Activated T-helper 2 cell treated with anti-CD3 and anti-CD28 coated beads, Interferon-gamma antibody, Interleukin-2, Interleukin-4, amounts not matched to agents 10 μg/mL and 5 μg/mL and 100 μg/mL, durations not matched to agents 14 hours and 24 hours and 36 hours (primary cell): Measurements from ENCODE around the gene PTPRN2. TPM values are rescaled to one million over a fixed set of nuclear protein-coding genes. Genes with fewer than 3 reads are reported as not detected.
"Not testable (repeated sequence)": the region's sequence is repeated elsewhere in the genome, so short reads cannot be mapped to it uniquely, and the experiment has no call there.

Source experiments
- DNase-seq: peaks from one replicate; pipeline ENCODE4 v3.0.0; 2021; ENCODE audit warnings: low spot score
- H3K27ac Mint-ChIP-seq: one replicate; pipeline ENCODE4 v1.8.0; 2021; ENCODE audit warnings: mixed read lengths
- H3K27me3 Mint-ChIP-seq: one replicate; pipeline ENCODE4 v1.8.0; 2021; ENCODE audit warnings: low read depth, mixed read lengths
- H3K36me3 Mint-ChIP-seq: one replicate; pipeline ENCODE4 v1.8.0; 2021; ENCODE audit warnings: low read depth, mixed read lengths
- H3K4me1 Mint-ChIP-seq: one replicate; pipeline ENCODE4 v1.8.0; 2021; ENCODE audit warnings: low read depth, mixed read lengths
- H3K4me3 Mint-ChIP-seq: one replicate; pipeline ENCODE4 v1.8.0; 2021; ENCODE audit warnings: low read depth, mild to moderate bottlenecking, moderate library complexity, mixed read lengths
- H3K9me3 Mint-ChIP-seq: one replicate; pipeline ENCODE4 v1.8.0; 2021; ENCODE audit warnings: mixed read lengths
- intact Hi-C: fragments of 100-400 bp; cut with micrococcal nuclease; formaldehyde crosslinking; loops from one replicate; pipeline ENCODE4 v1.15.1; 2023
- total RNA-seq: library from RNA; stranded (reverse); gene quantifications from 2 replicates; pipeline ENCODE4 v1.2.3, GENCODE V29; 2022

The PTPRN2 gene
- total RNA-seq, 1 donor from 2014 or later, result 1.3 TPM

GRCh38 chr7:158428131-158428836 lies 159.3 kb downstream of the PTPRN2 start:
- H3K4me1 Mint-ChIP-seq, result no peaks in the 10 kb centered on the region
- H3K27ac Mint-ChIP-seq, result no peak overlapping the region
- H3K27me3 Mint-ChIP-seq, result no peaks in the 10 kb centered on the region
- no peaks in the 10 kb centered on the region for H3K36me3 Mint-ChIP-seq
- H3K4me3 Mint-ChIP-seq, result no peak overlapping the region
- no peak for DNase-seq
- H3K9me3 Mint-ChIP-seq, result no peaks in the 10 kb centered on the region
- intact Hi-C loops, result no loop called here

GRCh38 chr7:158425676-158426075 lies 161.9 kb downstream of the PTPRN2 start:
- intact Hi-C loops, H3K4me1 Mint-ChIP-seq: not testable (repeated sequence)

GRCh38 chr7:158424531-158424930 lies 163.1 kb downstream of the PTPRN2 start:
- Mint-ChIP-seq H3K9me3 (peaks cover 6% of the 10 kb centered on the region), H3K27me3 (no peaks in the 10 kb centered on the region), H3K4me1 (no peaks in the 10 kb centered on the region), H3K36me3 (no peaks in the 10 kb centered on the region), H3K27ac (no peak overlapping the region), H3K4me3 (no peak overlapping the region)
- DNase-seq, result no peak
- intact Hi-C loops, result no loop called here

More at GRCh38 chr7:158425676-158426075, 161.9 kb downstream of the PTPRN2 start:
- not testable (repeated sequence) for DNase-seq, H3K27me3 Mint-ChIP-seq, H3K4me3 Mint-ChIP-seq, H3K36me3 Mint-ChIP-seq, H3K27ac Mint-ChIP-seq, H3K9me3 Mint-ChIP-seq

- Mint-ChIP-seq H3K27me3 (no peaks in the 10 kb centered on the region), H3K9me3 (peaks cover 6% of the 10 kb centered on the region), H3K36me3 (no peaks in the 10 kb centered on the region), H3K4me3 (no peak overlapping the region), H3K27ac (no peak overlapping the region), H3K4me1 (no peaks in the 10 kb centered on the region)
- intact Hi-C loops, result no loop called here
- no peak for DNase-seq
These were observed 163.6 kb downstream of the PTPRN2 start for GRCh38 chr7:158424011-158424410.

GRCh38 chr7:158422887-158423560 lies 164.6 kb downstream of the PTPRN2 start:
- H3K4me1 Mint-ChIP-seq, result no peaks in the 10 kb centered on the region
- H3K36me3 Mint-ChIP-seq, result no peaks in the 10 kb centered on the region
- no peak overlapping the region for H3K4me3 Mint-ChIP-seq
- H3K9me3 Mint-ChIP-seq, result peaks cover 13% of the 10 kb centered on the region
- DNase-seq, result no peak
- no peak overlapping the region for H3K27ac Mint-ChIP-seq
- no peaks in the 10 kb centered on the region for H3K27me3 Mint-ChIP-seq
- intact Hi-C loops, result no loop called here

GRCh38 chr7:158422196-158422886 lies 165.3 kb downstream of the PTPRN2 start:
- Mint-ChIP-seq H3K27ac (no peak overlapping the region), H3K4me3 (no peak overlapping the region), H3K9me3 (peaks cover 17% of the 10 kb centered on the region), H3K36me3 (no peaks in the 10 kb centered on the region), H3K4me1 (no peaks in the 10 kb centered on the region), H3K27me3 (no peaks in the 10 kb centered on the region)
- no peak for DNase-seq
- intact Hi-C loops, result no loop called here

- DNase-seq, result no peak
- H3K27ac Mint-ChIP-seq, result no peak overlapping the region
- H3K36me3 Mint-ChIP-seq, result no peaks in the 10 kb centered on the region
- no peak overlapping the region for H3K4me3 Mint-ChIP-seq
- intact Hi-C loops, result no loop called here
- peaks cover 17% of the 10 kb centered on the region for H3K9me3 Mint-ChIP-seq
- H3K27me3 Mint-ChIP-seq, result no peaks in the 10 kb centered on the region
- no peaks in the 10 kb centered on the region for H3K4me1 Mint-ChIP-seq
These were observed 166.3 kb downstream of the PTPRN2 start for GRCh38 chr7:158421361-158421760.

- Mint-ChIP-seq H3K4me3 (no peak overlapping the region), H3K4me1 (no peaks in the 10 kb centered on the region), H3K27ac (no peak overlapping the region), H3K36me3 (no peaks in the 10 kb centered on the region), H3K9me3 (peaks cover 17% of the 10 kb centered on the region), H3K27me3 (no peaks in the 10 kb centered on the region)
- no peak for DNase-seq
- intact Hi-C loops, result no loop called here
These were observed 166.9 kb downstream of the PTPRN2 start for GRCh38 chr7:158420591-158421340.

GRCh38 chr7:158419238-158419785 lies 168.3 kb downstream of the PTPRN2 start:
- DNase-seq, result no peak
- Mint-ChIP-seq H3K27me3 (no peaks in the 10 kb centered on the region), H3K4me3 (no peak overlapping the region), H3K36me3 (no peaks in the 10 kb centered on the region), H3K9me3 (peaks cover 17% of the 10 kb centered on the region), H3K27ac (no peak overlapping the region), H3K4me1 (no peaks in the 10 kb centered on the region)
- intact Hi-C loops, result no loop called here

- DNase-seq, H3K27ac Mint-ChIP-seq, intact Hi-C loops, H3K4me3 Mint-ChIP-seq, H3K4me1 Mint-ChIP-seq, H3K36me3 Mint-ChIP-seq, H3K27me3 Mint-ChIP-seq: not testable (repeated sequence)
- peaks cover 17% of the 10 kb centered on the region for H3K9me3 Mint-ChIP-seq
These were observed 169.2 kb downstream of the PTPRN2 start for GRCh38 chr7:158418395-158418794.

GRCh38 chr7:158416283-158416933 lies 171.2 kb downstream of the PTPRN2 start:
- no peaks in the 10 kb centered on the region for H3K27me3 Mint-ChIP-seq
- peaks cover 17% of the 10 kb centered on the region for H3K9me3 Mint-ChIP-seq
- no peak overlapping the region for H3K27ac Mint-ChIP-seq
- H3K36me3 Mint-ChIP-seq, result no peaks in the 10 kb centered on the region
- H3K4me3 Mint-ChIP-seq, result no peak overlapping the region
- intact Hi-C loops, result no loop called here
- H3K4me1 Mint-ChIP-seq, result no peaks in the 10 kb centered on the region
- no peak for DNase-seq

GRCh38 chr7:158415316-158415715 lies 172.3 kb downstream of the PTPRN2 start:
- intact Hi-C loops, result no loop called here
- no peak overlapping the region for H3K27ac Mint-ChIP-seq
- H3K9me3 Mint-ChIP-seq, result peaks cover 14% of the 10 kb centered on the region
- no peaks in the 10 kb centered on the region for H3K27me3 Mint-ChIP-seq
- no peaks in the 10 kb centered on the region for H3K36me3 Mint-ChIP-seq
- H3K4me1 Mint-ChIP-seq, result no peaks in the 10 kb centered on the region
- no peak overlapping the region for H3K4me3 Mint-ChIP-seq
- no peak for DNase-seq
